H1 (cell line): Measurements from ENCODE around the gene HBD. TPM values are rescaled to one million over a fixed set of nuclear protein-coding genes. Genes with fewer than 3 reads are reported as not detected.

Experiments
- CTCF ChIA-PET: fragments of 300-600 bp; sonication (Branson Sonifier 250); formaldehyde crosslinking; loops from one replicate; lab custom pipeline; 2021; ENCODE audit not compliant: partially characterized antibody; lab: Charles Lee
- POLR2A ChIA-PET: fragments of 300-600 bp; sonication (Branson Sonifier 250); formaldehyde crosslinking; loops from one replicate; lab custom pipeline; 2021; ENCODE audit warnings: inconsistent platforms; ENCODE audit not compliant: partially characterized antibody; lab: Charles Lee
- DNase-seq, 2 experiments: peaks; one replicate each; pipeline versions ENCODE4 v3.0.0 to v3.0.0-alpha.2; 2010 to 2022; ENCODE audit warnings: low spot score in 2 of 2, low read depth in 1 of 2, mixed read lengths in 1 of 2
- FAIRE-seq: peaks from 2 replicates; lab custom pipeline; 2011; peaks lifted over from hg19 to GRCh38; lab: Jason Lieb, UNC
- H2AFZ ChIP-seq: 2 replicates; pipeline ENCODE4 v1.8.1; 2012; ENCODE audit warnings: low read length, inconsistent platforms
- H2AK5ac ChIP-seq: 2 replicates; pipeline ENCODE4 v1.6.1; 2013; ENCODE audit warnings: low read depth, low read length
- H2BK120ac ChIP-seq: replicated peaks from 2 replicates; pipeline ENCODE3; 2013; ENCODE audit warnings: low read depth, low read length, inconsistent platforms
- H2BK12ac ChIP-seq: 2 replicates; pipeline ENCODE4 v1.6.1; 2013; ENCODE audit warnings: low read depth, low read length
- H2BK15ac ChIP-seq: 2 replicates; pipeline ENCODE4 v1.6.1; 2013; ENCODE audit warnings: low read length
- H2BK20ac ChIP-seq: 2 replicates; pipeline ENCODE4 v1.6.1; 2013; ENCODE audit warnings: low read length
- H2BK5ac ChIP-seq: 2 replicates; pipeline ENCODE4 v1.6.1; 2013; ENCODE audit warnings: low read depth, low read length
- H3K14ac ChIP-seq: 2 replicates; pipeline ENCODE4 v1.6.1; 2013; ENCODE audit warnings: inconsistent platforms; ENCODE audit not compliant: insufficient read length
- H3K18ac ChIP-seq: 2 replicates; pipeline ENCODE4 v1.6.1; 2013; ENCODE audit warnings: low read length; ENCODE audit errors: extremely low read depth
- H3K23ac ChIP-seq: 2 replicates; pipeline ENCODE4 v1.6.1; 2013; ENCODE audit warnings: inconsistent platforms; ENCODE audit not compliant: insufficient read length
- H3K23me2 ChIP-seq: 2 replicates; pipeline ENCODE4 v1.6.1; 2013; ENCODE audit warnings: low read depth, low read length
- H3K27ac ChIP-seq: 2 replicates; pipeline ENCODE4 v1.6.1; 2011; ENCODE audit warnings: low read depth, low read length, inconsistent platforms
- H3K27me3 ChIP-seq, 4 experiments: replicated peaks in 1 of 4; 1 replicate in 1 of 4; 2 replicates in 3 of 4; pipeline versions ENCODE4 v1.6.1 to v1.8.1; 2011 to 2013; ENCODE audit warnings: low read length in 3 of 4, mild to moderate bottlenecking in 3 of 4, inconsistent platforms in 2 of 4, mixed read lengths in 2 of 4, moderate library complexity in 1 of 4; ENCODE audit not compliant: control insufficient read depth in 3 of 4, insufficient read depth in 3 of 4; ENCODE audit errors: extremely low read depth in 1 of 4
- H3K36me3 ChIP-seq, 4 experiments: 2 replicates each; pipeline versions ENCODE4 v1.6.1 to v1.8.1; 2011 to 2013; ENCODE audit warnings: mild to moderate bottlenecking in 4 of 4, low read length in 3 of 4, moderate library complexity in 2 of 4, control low read depth in 1 of 4, inconsistent platforms in 1 of 4; ENCODE audit not compliant: insufficient read depth in 4 of 4, control insufficient read depth in 2 of 4
- H3K4ac ChIP-seq: replicated peaks from 2 replicates; pipeline ENCODE3; 2013; ENCODE audit warnings: low read length, low read depth, mixed read lengths, inconsistent platforms; ENCODE audit not compliant: insufficient read length
- H3K4me1 ChIP-seq, 4 experiments: replicated peaks in 1 of 4; 1 replicate in 1 of 4; 2 replicates in 3 of 4; pipeline versions ENCODE4 v1.6.1 to v1.8.1; 2011 to 2013; ENCODE audit warnings: low read length in 3 of 4, inconsistent platforms in 2 of 4, mixed read lengths in 1 of 4; ENCODE audit not compliant: insufficient read depth in 4 of 4, control insufficient read depth in 3 of 4
- H3K4me2 ChIP-seq, 2 experiments: 2 replicates each; pipeline versions ENCODE4 v1.6.1 to v1.8.1; 2011 to 2013; ENCODE audit warnings: low read depth in 2 of 2, low read length in 2 of 2, control low read depth in 1 of 2, inconsistent platforms in 1 of 2, mild to moderate bottlenecking in 1 of 2; ENCODE audit not compliant: insufficient read depth in 1 of 2
- H3K4me3 ChIP-seq, 4 experiments: fragments of 200-600, 300-600 bp in 1 of 4; sonication (generic), shearing (Covaris generic), sonication (Bioruptor Twin) in 1 of 4; 2 replicates each; pipeline versions ENCODE4 v1.5.1 to v1.8.1; 2011 to 2016; ENCODE audit warnings: low read length in 4 of 4, low read depth in 3 of 4, control low read depth in 2 of 4, inconsistent platforms in 2 of 4, mild to moderate bottlenecking in 2 of 4, mixed read lengths in 1 of 4, moderate library complexity in 1 of 4; ENCODE audit not compliant: insufficient read depth in 2 of 4; ENCODE audit errors: extremely low read depth in 1 of 4
- H3K56ac ChIP-seq: replicated peaks from 2 replicates; pipeline ENCODE3; 2013; ENCODE audit warnings: low read depth, mild to moderate bottlenecking, mixed read lengths, low read length, inconsistent platforms; ENCODE audit not compliant: insufficient read length
- H3K79me1 ChIP-seq: 2 replicates; pipeline ENCODE4 v1.6.1; 2013; ENCODE audit warnings: low read depth, low read length, control low read depth
- H3K79me2 ChIP-seq, 2 experiments: 2 replicates each; pipeline versions ENCODE4 v1.6.1 to v1.8.1; 2012 to 2013; ENCODE audit warnings: low read length in 2 of 2, mild to moderate bottlenecking in 2 of 2, inconsistent platforms in 1 of 2; ENCODE audit not compliant: insufficient read depth in 2 of 2, control insufficient read depth in 1 of 2
- H3K9ac ChIP-seq, 4 experiments: replicated peaks in 1 of 4; 1 replicate in 1 of 4; 2 replicates in 3 of 4; pipeline versions ENCODE4 v1.6.1 to v1.8.1; 2011 to 2013; ENCODE audit warnings: low read depth in 3 of 4, low read length in 3 of 4, control low read depth in 2 of 4, mild to moderate bottlenecking in 2 of 4, moderate library complexity in 2 of 4, inconsistent platforms in 1 of 4; ENCODE audit errors: extremely low read depth in 1 of 4
- H3K9me3 ChIP-seq, 2 experiments: 2 replicates each; pipeline versions ENCODE4 v1.6.1 to v1.8.1; 2012 to 2013; ENCODE audit warnings: mild to moderate bottlenecking in 2 of 2, moderate library complexity in 2 of 2, control low read depth in 1 of 2, inconsistent platforms in 1 of 2, low read depth in 1 of 2, low read length in 1 of 2, mixed read lengths in 1 of 2; ENCODE audit not compliant: insufficient read depth in 2 of 2
- H4K20me1 ChIP-seq, 2 experiments: replicated peaks in 1 of 2; 2 replicates each; pipeline versions ENCODE3 to v1.8.1; 2011 to 2013; ENCODE audit warnings: inconsistent platforms in 2 of 2, low read length in 2 of 2, mild to moderate bottlenecking in 1 of 2; ENCODE audit not compliant: insufficient read depth in 2 of 2, control insufficient read depth in 1 of 2
- H4K5ac ChIP-seq: 2 replicates; pipeline ENCODE4 v1.6.1; 2013; ENCODE audit warnings: low read length, low read depth, mixed read lengths, inconsistent platforms; ENCODE audit not compliant: insufficient read length
- H4K8ac ChIP-seq: 2 replicates; pipeline ENCODE4 v1.8.0; 2013; ENCODE audit warnings: mild to moderate bottlenecking, moderate library complexity, low read length, inconsistent platforms; ENCODE audit not compliant: insufficient read depth; ENCODE audit errors: extremely low read depth
- H4K91ac ChIP-seq: replicated peaks from 2 replicates; pipeline ENCODE3; 2013; ENCODE audit warnings: low read length, mixed read lengths, inconsistent platforms; ENCODE audit not compliant: insufficient read length
- BCL11A ChIP-seq, 2 experiments: IDR thresholded peaks; one replicate each; pipeline ENCODE4 v1.6.1; 2011; ENCODE audit warnings: low read depth in 2 of 2, low read length in 2 of 2, mild to moderate bottlenecking in 2 of 2
- EZH2 ChIP-seq: fragments of 200-600 bp; sonication (generic); IDR thresholded peaks from 2 replicates; pipeline ENCODE4 v1.7.1; 2012; ENCODE audit warnings: low read depth, mild to moderate bottlenecking, moderate library complexity, low read length, inconsistent platforms; ENCODE audit not compliant: severe bottlenecking
- HDAC2 ChIP-seq, 2 experiments: fragments of 300-600 bp in 1 of 2; sonication (generic) in 1 of 2; IDR thresholded peaks; 2 replicates each; pipeline ENCODE4 v1.6.1; 2011 to 2012; ENCODE audit warnings: low read depth in 2 of 2, low read length in 2 of 2, mild to moderate bottlenecking in 2 of 2, moderate library complexity in 2 of 2, borderline replicate concordance in 1 of 2, inconsistent platforms in 1 of 2
- KDM1A ChIP-seq: fragments of 200-600, 300-600 bp; sonication (generic); IDR thresholded peaks from 2 replicates; pipeline ENCODE4 v1.7.1; 2016; ENCODE audit warnings: mild to moderate bottlenecking, low read length, borderline replicate concordance
- KDM5A ChIP-seq: fragments of 200-600 bp; IDR thresholded peaks from 2 replicates; pipeline ENCODE4 v1.7.1; 2012; ENCODE audit warnings: mild to moderate bottlenecking, low read length, inconsistent platforms, mixed read lengths
- NANOG ChIP-seq: IDR thresholded peaks from 2 replicates; pipeline ENCODE4 v1.6.1; 2011; ENCODE audit warnings: low read length, low read depth, mild to moderate bottlenecking, inconsistent platforms; ENCODE audit not compliant: insufficient read depth, poor library complexity, severe bottlenecking
- POLR2AphosphoS5 ChIP-seq: IDR thresholded peaks from 2 replicates; pipeline ENCODE4 v1.6.1; 2011; ENCODE audit warnings: low read depth, low read length
- RAD21 ChIP-seq, 2 experiments: IDR thresholded peaks in 1 of 2; conservative IDR thresholded peaks in 1 of 2; 2 replicates each; pipeline ENCODE4 v1.6.1; 2011; ENCODE audit warnings: low read depth in 2 of 2, low read length in 2 of 2, improper control_type of control experiment in 1 of 2, inconsistent platforms in 1 of 2, mild to moderate bottlenecking in 1 of 2, moderate library complexity in 1 of 2
- SAP30 ChIP-seq: fragments of 300-600 bp; sonication (generic); IDR thresholded peaks from 2 replicates; pipeline ENCODE4 v1.7.1; 2012; ENCODE audit warnings: low read length, moderate library complexity, mild to moderate bottlenecking, inconsistent platforms; ENCODE audit not compliant: insufficient read depth, insufficient replicate concordance
- SRF ChIP-seq: IDR thresholded peaks from 2 replicates; pipeline ENCODE4 v1.6.1; 2011; ENCODE audit warnings: mild to moderate bottlenecking, low read depth, low read length, moderate library complexity
- TBP ChIP-seq: IDR thresholded peaks from 2 replicates; pipeline ENCODE4 v1.6.1; 2011; ENCODE audit warnings: low read depth, low read length, improper control_type of control experiment
- WGBS, 2 experiments: shearing (Covaris generic) in 1 of 2; methylation state at CpG; one replicate each; pipeline versions ENCODE4 v1.1.6 to v1.1.7; 2013 to 2015; ENCODE audit warnings: low lambda C conversion rate in 2 of 2, mixed read lengths in 2 of 2, inconsistent platforms in 1 of 2, low coverage in 1 of 2, missing lambda C conversion rate in 1 of 2; ENCODE audit not compliant: insufficient replicate concordance in 2 of 2, insufficient coverage in 1 of 2, insufficient read length in 1 of 2; ENCODE audit errors: extremely low coverage in 1 of 2, missing lambda C conversion rate in 1 of 2; 5-methylcytosine and 5-hydroxymethylcytosine counted together
- polyA plus RNA-seq, 7 experiments: library from polyadenylated mRNA; depleted of rRNA in 3 of 7; stranded (reverse) in 5 of 7; unstranded in 2 of 7; fragments of >200 nt in 5 of 7; fragments of 200-250 nt in 2 of 7; gene quantifications; 1 replicate in 5 of 7; 2 replicates in 1 of 7; 4 replicates in 1 of 7; pipeline versions ENCODE4 v1.2.1 to v1.2.3, GENCODE V29; 2011 to 2013; ENCODE audit warnings: missing spikeins in 2 of 7, mixed read lengths in 2 of 7
- total RNA-seq: library from RNA; stranded (reverse); fragmentation: NEBNext Ultra II Directional; extraction: Animal tissue kit (Norgen Biotek cat#: 25700); gene quantifications from 2 replicates; pipeline ENCODE4 v1.2.1, GENCODE V29; 2021

Gene HBD
- total and polyA plus RNA-seq, 2 of the 8 experiments (the other 6 are each of a cell fraction or from before 2014, with no cell fraction given), result not detected

- Histone ChIP-seq H4K20me1 (no peaks in the 10 kb centered on the region), H2BK120ac (no peak overlapping the region), H3K4me3 (no peak overlapping the region), H3K56ac (no peak overlapping the region), H3K4me2 (no peak overlapping the region), H4K8ac (no peak overlapping the region), H3K23me2 (no peaks in the 10 kb centered on the region), H3K4me1 (peaks cover under 1 to 5% (median 1%) of the 10 kb centered on the region in 4 experiments; a peak in 5 of 7 replicates), H2AK5ac (no peak overlapping the region), H3K27me3 (peaks cover 0 to 1% (median 0%) of the 10 kb centered on the region in 4 experiments; a peak in 3 of 7 replicates)
- CTCF ChIA-PET, result no interaction called here
- WGBS, 2 experiments, result 100% methylated on average over 1 of the region's 1 CpG; no CpG with 5 or more reads in 1 of the 2 experiments
- TF ChIP-seq EZH2, result no peak
- TF ChIP-seq TBP, result no peak
- TF ChIP-seq NANOG, result no peak
- TF ChIP-seq KDM5A, result no peak
- TF ChIP-seq RAD21 (IDR thresholded peaks at IDR 0.05 in 1 of 2, conservative IDR thresholded peaks at IDR 0.05 in 1 of 2; ENCODE audit: low read depth in 2 of 2, low read length in 2 of 2), result no peak
- no peak for TF ChIP-seq BCL11A (IDR thresholded peaks at IDR 0.05; ENCODE audit: low read depth in 2 of 2, low read length in 2 of 2)
- TF ChIP-seq SRF, result no peak
- no peak for TF ChIP-seq POLR2AphosphoS5
- TF ChIP-seq HDAC2 (IDR thresholded peaks at IDR 0.05; ENCODE audit: borderline replicate concordance in 1 of 2, low read depth in 2 of 2, low read length in 2 of 2), result no peak
- no peak for TF ChIP-seq KDM1A
- TF ChIP-seq SAP30, result no peak
- TF ChIP-seq, all 59 proteins: peak for 0
- Histone ChIP-seq H3K79me1 (no peaks in the 10 kb centered on the region), H2BK5ac (no peak overlapping the region), H3K36me3 (no peaks in the 10 kb centered on the region), H3K9ac (no peak overlapping the region), H2AFZ (no peak overlapping the region), H4K91ac (no peak overlapping the region), H2BK15ac (no peak overlapping the region), H3K23ac (no peak overlapping the region), H3K27ac (no peak overlapping the region), H3K9me3 (no peaks in the 10 kb centered on the region), H4K5ac (no peak overlapping the region), H3K14ac (no peak overlapping the region), H3K4ac (no peak overlapping the region), H2BK20ac (no peak overlapping the region), H3K79me2 (no peaks in the 10 kb centered on the region), H3K18ac (no peak overlapping the region), H2BK12ac (no peak overlapping the region)
- DNase-seq, result no peak
- FAIRE-seq, result no peak
- POLR2A ChIA-PET, result no interaction called here
Measured at GRCh38 chr11:5252919-5253265, 18.6 kb upstream of the HBD start.
